PC-9 (cell line): ENCODE measurements around the gene KCNQ5. TPM values are rescaled to one million over a fixed set of nuclear protein-coding genes. Genes with fewer than 3 reads are reported as not detected.

Source experiments
- BruUV-seq: library from RNA; stranded (reverse); fragments of 400-500 nt; replicated peaks from 2 replicates; lab custom pipeline; 2021; lab: Mats Ljungman, UMichigan
- CTCF ChIA-PET: fragments of 300-600 bp; sonication (Branson Sonifier 250); formaldehyde crosslinking; loops from one replicate; lab custom pipeline; 2022; ENCODE audit warnings: antibody characterized with exemption; lab: Charles Lee
- POLR2A ChIA-PET: fragments of 300-600 bp; sonication (Branson Sonifier 250); formaldehyde crosslinking; loops from one replicate; lab custom pipeline; 2022; ENCODE audit warnings: antibody characterized with exemption; ENCODE audit not compliant: unreplicated experiment; lab: Charles Lee
- DNase-seq, 2 experiments: peaks; one replicate each; pipeline versions ENCODE4 v3.0.0 to v3.0.0-alpha.2; 2015 to 2022; ENCODE audit warnings: mixed read lengths in 1 of 2
- H2AFZ ChIP-seq: fragments of 200-600 bp; sonication (generic); 2 replicates; pipeline ENCODE4 v1.8.1; 2017; ENCODE audit warnings: antibody characterized with exemption
- H3F3A ChIP-seq: fragments of 200-600 bp; sonication (generic); 2 replicates; pipeline ENCODE4 v1.8.1; 2017; ENCODE audit warnings: antibody characterized with exemption, mild to moderate bottlenecking, low read depth; ENCODE audit not compliant: insufficient read depth
- H3K27ac ChIP-seq: fragments of 200-600 bp; sonication (generic); 2 replicates; pipeline ENCODE4 v1.6.1; 2016; ENCODE audit warnings: mixed run types
- H3K27me3 ChIP-seq: fragments of 200-600 bp; sonication (generic); 2 replicates; pipeline ENCODE4 v1.6.1; 2016; ENCODE audit warnings: low read depth, mixed run types; ENCODE audit not compliant: insufficient read depth
- H3K36me3 ChIP-seq: fragments of 200-600 bp; sonication (generic); 2 replicates; pipeline ENCODE4 v1.6.1; 2016; ENCODE audit warnings: low read depth, mixed run types
- H3K4me1 ChIP-seq: fragments of 200-600 bp; sonication (generic); replicated peaks from 2 replicates; pipeline ENCODE4 v1.6.1; 2016; ENCODE audit warnings: mixed run types; ENCODE audit not compliant: insufficient read depth
- H3K4me2 ChIP-seq: fragments of 200-600 bp; sonication (generic); 2 replicates; pipeline ENCODE4 v1.6.1; 2017; ENCODE audit warnings: mixed run types
- H3K4me3 ChIP-seq: fragments of 200-600 bp; sonication (generic); 2 replicates; pipeline ENCODE4 v1.6.1; 2016; ENCODE audit warnings: mixed run types
- H3K79me2 ChIP-seq: fragments of 200-600 bp; sonication (generic); 2 replicates; pipeline ENCODE4 v1.6.1; 2017; ENCODE audit warnings: low read depth, mixed run types
- H3K9me2 ChIP-seq: fragments of 200-600 bp; sonication (generic); 2 replicates; pipeline ENCODE4 v1.8.1; 2017; ENCODE audit warnings: mild to moderate bottlenecking; ENCODE audit not compliant: insufficient read depth
- H3K9me3 ChIP-seq: fragments of 200-600 bp; sonication (generic); 2 replicates; pipeline ENCODE4 v1.8.1; 2016; ENCODE audit warnings: low read depth; ENCODE audit not compliant: insufficient read depth
- H4K20me1 ChIP-seq: fragments of 200-600 bp; sonication (generic); 2 replicates; pipeline ENCODE4 v1.8.1; 2017; ENCODE audit not compliant: insufficient read depth
- EZH2 ChIP-seq: fragments of 200-600 bp; sonication (generic); IDR thresholded peaks from 2 replicates; pipeline ENCODE4 v1.8.0; 2017; ENCODE audit warnings: antibody characterized with exemption, low read depth
- intact Hi-C: fragments of 100-400 bp; cut with micrococcal nuclease; formaldehyde crosslinking; loops from one replicate; pipeline ENCODE4 v1.10.0; 2022; ENCODE audit not compliant: unreplicated experiment
- total RNA-seq: library from RNA; stranded (reverse); gene quantifications from 2 replicates; pipeline ENCODE4 v1.2.3, GENCODE V29; 2021
- TF ChIP-seq, protein P1 (sequence below): fragments of 200-600 bp; sonication (generic); conservative IDR thresholded peaks from 2 replicates; pipeline ENCODE4 v1.6.1; 2017; ENCODE audit warnings: mixed run types, antibody characterized with exemption, mild to moderate bottlenecking, moderate library complexity

The KCNQ5 gene
- total RNA-seq, 1 experiment from 2014 or later: 0.20 TPM

DNA sequence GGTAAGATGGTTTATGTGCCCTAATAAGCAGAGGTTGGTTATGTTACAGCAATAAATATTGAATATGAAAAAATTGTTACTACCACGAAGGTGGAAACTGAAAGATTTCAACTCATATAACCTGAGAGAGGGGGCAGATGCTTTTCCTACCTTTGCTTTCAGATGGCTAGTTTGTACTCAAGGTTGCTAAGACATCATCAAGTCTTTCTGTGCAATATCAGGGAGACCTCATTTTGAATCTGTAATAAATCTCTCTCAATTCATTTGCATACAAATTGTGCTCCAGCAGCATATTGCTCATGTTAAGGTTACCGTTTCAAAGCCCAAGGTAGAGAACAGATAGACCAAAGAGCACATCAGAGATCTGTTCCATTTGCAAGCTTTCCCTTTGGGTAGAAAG lies 383.0 kb downstream of the KCNQ5 start:
- Histone ChIP-seq H3K9me3 (no peaks in the 10 kb centered on the region), H3K27ac (no peak overlapping the region), H3F3A (no peaks in the 10 kb centered on the region), H3K27me3 (no peaks in the 10 kb centered on the region), H4K20me1 (no peaks in the 10 kb centered on the region), H2AFZ (no peak overlapping the region), H3K79me2 (no peaks in the 10 kb centered on the region), H3K4me3 (no peak overlapping the region), H3K4me1 (no peaks in the 10 kb centered on the region), H3K4me2 (no peak overlapping the region), H3K9me2 (no peaks in the 10 kb centered on the region), H3K36me3 (no peaks in the 10 kb centered on the region)
- TF ChIP-seq EZH2: no peak
- TF ChIP-seq, protein P1, sequence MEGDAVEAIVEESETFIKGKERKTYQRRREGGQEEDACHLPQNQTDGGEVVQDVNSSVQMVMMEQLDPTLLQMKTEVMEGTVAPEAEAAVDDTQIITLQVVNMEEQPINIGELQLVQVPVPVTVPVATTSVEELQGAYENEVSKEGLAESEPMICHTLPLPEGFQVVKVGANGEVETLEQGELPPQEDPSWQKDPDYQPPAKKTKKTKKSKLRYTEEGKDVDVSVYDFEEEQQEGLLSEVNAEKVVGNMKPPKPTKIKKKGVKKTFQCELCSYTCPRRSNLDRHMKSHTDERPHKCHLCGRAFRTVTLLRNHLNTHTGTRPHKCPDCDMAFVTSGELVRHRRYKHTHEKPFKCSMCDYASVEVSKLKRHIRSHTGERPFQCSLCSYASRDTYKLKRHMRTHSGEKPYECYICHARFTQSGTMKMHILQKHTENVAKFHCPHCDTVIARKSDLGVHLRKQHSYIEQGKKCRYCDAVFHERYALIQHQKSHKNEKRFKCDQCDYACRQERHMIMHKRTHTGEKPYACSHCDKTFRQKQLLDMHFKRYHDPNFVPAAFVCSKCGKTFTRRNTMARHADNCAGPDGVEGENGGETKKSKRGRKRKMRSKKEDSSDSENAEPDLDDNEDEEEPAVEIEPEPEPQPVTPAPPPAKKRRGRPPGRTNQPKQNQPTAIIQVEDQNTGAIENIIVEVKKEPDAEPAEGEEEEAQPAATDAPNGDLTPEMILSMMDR: no peak
- intact Hi-C loops: no loop called here
- no peak for DNase-seq
- BruUV-seq: no TSS peak
- POLR2A ChIA-PET: no interaction called here
- CTCF ChIA-PET: no interaction called here

DNA sequence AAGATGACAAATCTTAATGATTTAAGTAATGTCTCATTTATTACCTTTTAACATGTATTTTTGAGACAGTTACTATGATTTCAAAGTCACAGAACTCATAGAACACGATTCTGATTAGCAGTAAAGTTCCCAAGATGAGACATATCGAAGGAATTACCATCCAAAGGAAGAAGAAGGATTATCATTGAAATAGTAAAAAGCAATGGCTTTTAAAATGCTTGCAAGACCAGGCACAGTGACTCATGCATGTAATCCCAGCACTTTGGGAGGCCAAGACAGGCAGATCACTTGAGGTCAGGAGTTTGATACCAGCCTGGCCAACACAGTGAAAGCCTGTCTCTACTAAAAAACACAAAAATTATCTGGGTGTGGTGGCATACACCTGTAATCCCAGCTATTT lies 384.3 kb downstream of the KCNQ5 start:
- ChIA-PET CTCF (no interaction called here), POLR2A (no interaction called here)
- Histone ChIP-seq H2AFZ (no peak overlapping the region), H3K4me3 (no peak overlapping the region), H3K27me3 (no peaks in the 10 kb centered on the region), H3K27ac (no peak overlapping the region), H3K9me2 (no peaks in the 10 kb centered on the region; the same call in 1 of the 2 replicates), H3K4me1 (no peaks in the 10 kb centered on the region), H3K79me2 (no peaks in the 10 kb centered on the region), H3K9me3 (no peaks in the 10 kb centered on the region), H3K4me2 (no peak overlapping the region), H4K20me1 (no peaks in the 10 kb centered on the region), H3F3A (no peaks in the 10 kb centered on the region), H3K36me3 (no peaks in the 10 kb centered on the region)
- TF ChIP-seq EZH2: no peak
- TF ChIP-seq, protein P1: no peak
- intact Hi-C loops: no loop called here
- no peak for DNase-seq
- BruUV-seq: no TSS peak

DNA sequence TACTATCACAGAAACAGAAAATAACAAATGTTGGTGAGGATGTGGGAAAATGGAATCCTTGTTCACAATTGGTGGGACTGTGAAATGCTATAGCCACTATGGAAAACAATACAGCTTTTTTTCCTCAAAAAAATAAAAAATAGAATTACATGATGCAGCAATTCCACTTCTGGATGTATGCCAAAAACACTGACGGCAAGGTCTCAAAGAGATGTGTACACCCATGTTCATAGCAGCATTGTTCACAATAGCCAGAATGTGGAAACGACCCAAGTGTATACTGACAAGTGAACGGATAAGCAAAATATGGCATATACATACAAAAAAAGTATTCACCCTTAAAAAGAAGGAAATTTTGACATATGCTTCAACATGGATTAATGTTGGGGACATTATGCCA lies 390.1 kb downstream of the KCNQ5 start:
- Histone ChIP-seq H3K36me3 (no peaks in the 10 kb centered on the region), H3K4me3 (no peak overlapping the region), H3K4me2 (no peak overlapping the region), H3K27me3 (no peaks in the 10 kb centered on the region), H3K79me2 (no peaks in the 10 kb centered on the region), H3F3A (no peaks in the 10 kb centered on the region), H3K9me3 (no peaks in the 10 kb centered on the region), H3K9me2 (no peaks in the 10 kb centered on the region; the same call in 1 of the 2 replicates), H4K20me1 (no peaks in the 10 kb centered on the region), H3K27ac (no peak overlapping the region), H3K4me1 (no peaks in the 10 kb centered on the region), H2AFZ (no peak overlapping the region)
- POLR2A ChIA-PET: no interaction called here
- CTCF ChIA-PET: no interaction called here
- no TSS peak for BruUV-seq
- intact Hi-C loops: no loop called here
- no peak for DNase-seq
- TF ChIP-seq EZH2: no peak
- TF ChIP-seq, protein P1: no peak
